HG03354 (cell line): Measurements from ENCODE around the gene ZNF555.

Experiments
- ATAC-seq: cut with Tn5 transposase; IDR thresholded peaks from one replicate; pipeline ENCODE4 v1.9.1; 2021; ENCODE audit warnings: mild to moderate bottlenecking; ENCODE audit not compliant: unreplicated experiment, poor library complexity, severe bottlenecking

The ZNF555 gene

DNA sequence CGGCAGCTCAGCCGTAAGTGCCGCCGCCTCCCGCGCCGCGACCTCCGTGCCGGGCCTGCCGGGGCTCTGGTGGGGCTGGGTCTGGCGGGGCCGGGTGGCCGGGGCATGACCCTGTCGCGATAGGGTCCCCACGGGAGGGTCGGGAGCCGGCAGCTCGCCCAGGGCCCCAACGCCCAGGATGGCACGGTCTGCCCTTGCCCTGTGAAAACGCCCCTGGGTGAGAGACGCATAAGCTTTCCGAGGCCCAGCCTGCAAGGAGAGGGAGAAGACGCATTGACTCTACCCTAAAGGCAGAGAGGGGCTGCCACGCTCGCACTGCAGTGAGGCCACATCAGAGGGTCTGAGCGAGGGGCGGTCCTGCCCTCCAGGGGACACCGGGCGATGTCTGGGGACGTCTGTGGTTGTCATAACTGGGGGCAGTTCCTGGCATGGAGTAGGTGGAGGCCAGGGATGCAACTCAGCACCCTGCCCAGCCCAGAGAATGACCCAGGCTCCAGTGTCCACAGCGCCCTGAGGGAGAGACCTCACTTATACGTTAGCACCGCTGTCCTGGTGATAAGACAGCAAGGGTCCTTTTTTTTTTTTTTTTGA is 21.1 kb upstream of the ZNF555 start:
- no peak for ATAC-seq

DNA sequence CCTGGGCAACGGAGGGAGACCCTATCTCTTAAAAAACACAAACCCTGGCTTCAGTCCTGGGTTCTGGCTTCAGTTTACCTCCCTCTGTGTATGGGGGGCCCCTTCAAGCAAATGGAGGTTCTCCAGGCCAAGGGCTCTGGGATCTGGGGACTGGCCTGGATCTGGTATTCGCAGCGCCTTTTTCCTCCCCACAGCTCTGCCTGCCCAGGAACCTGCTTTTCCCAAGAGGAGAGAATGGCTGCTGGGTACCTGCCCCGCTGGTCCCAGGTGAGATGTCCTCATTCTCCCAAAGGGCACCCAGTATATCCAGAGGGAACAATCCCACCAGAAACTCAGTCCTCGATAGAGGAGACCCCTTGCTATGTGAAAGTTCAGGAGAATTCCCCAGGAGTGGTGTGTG is 18.4 kb upstream of the ZNF555 start:
- ATAC-seq = no peak

DNA sequence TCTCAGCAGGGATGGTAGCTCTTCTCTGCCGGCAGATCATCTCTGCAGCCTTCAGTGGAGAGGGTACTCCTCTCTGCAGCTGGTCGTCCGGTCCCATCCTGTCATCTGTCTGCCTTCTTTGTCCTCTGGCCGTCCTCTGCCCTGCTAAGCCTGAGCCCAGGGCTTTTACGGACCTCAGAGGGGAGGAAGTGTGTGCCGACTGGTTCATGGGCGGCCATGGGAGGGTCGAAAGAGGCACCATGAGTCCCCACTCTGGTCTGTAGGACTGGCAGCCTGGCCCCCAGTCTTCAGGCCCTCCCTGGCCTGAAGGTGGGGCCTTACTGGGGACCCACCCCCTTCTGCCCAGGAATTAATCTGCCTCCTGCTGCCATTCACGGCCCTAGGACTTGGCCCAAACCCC is 17.6 kb upstream of the ZNF555 start:
- ATAC-seq = no peak

DNA sequence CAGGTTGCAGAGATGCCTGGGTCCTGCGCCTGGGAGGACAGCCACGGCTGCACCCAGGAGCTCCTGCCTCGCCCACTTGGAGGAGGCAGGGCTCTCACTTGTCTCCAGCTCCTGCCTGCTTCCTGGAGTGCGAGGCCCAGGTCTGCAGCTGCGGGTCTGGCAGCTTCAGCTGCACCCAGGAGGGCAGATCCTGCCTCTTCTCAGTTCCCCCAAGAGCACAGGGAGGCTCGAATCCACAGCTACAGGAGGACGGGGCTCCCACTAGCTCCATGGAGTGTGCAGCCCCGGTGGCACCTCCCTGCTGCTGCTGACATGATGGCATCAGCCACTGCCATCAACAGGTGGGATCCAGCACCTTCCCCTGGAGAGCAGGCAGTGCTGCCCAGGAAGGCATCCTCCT is 17.1 kb upstream of the ZNF555 start:
- no peak for ATAC-seq

DNA sequence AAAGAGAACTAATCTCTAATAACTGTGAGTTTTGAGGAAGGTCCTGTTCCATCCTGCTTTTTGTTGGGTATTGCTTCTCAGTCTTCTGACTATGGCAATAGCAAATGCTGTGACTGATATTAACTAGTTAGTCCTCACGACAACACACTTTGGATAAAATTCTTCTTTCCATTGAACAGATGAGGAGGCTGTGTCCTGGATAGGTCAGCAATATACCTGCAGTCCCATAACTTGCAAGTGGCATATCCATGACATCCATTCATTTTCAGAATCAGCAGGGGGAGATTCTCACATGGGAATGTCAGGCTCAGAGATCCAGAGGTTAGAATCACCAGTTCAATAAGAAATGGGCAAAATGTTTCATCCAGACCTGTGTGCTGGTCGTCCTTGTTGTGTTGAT is 14.3 kb upstream of the ZNF555 start:
- no peak for ATAC-seq

DNA sequence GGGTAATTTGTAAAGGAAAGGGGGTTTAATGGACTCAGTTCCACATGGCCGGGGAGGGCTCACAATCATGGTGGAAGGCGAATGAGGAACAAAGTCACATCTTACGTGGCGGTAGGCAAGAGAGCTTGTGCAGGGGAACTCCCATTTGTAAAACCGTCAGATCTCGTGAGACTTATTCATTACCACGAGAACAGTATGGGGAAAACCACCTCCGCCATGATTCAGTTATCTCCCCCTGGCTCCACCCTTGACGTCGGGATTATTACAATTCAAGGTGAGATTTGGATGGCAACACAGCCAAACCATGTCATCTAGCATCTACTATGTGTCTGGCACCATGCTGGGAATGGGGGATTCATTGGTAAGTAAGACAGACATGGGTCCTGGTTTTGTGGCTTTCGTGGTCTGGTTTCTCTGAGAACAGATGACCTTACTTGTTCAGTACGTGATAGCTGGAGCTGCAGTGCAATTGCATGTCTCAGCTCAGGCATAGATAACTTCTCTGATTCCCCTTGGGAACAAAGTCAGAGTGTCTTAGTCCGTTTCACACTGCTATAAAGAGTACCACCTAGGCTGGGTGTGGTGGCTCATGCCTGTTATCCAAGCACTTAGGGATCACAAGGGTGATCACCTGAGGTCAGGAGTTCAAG is 13.3 kb upstream of the ZNF555 start:
- no peak for ATAC-seq

DNA sequence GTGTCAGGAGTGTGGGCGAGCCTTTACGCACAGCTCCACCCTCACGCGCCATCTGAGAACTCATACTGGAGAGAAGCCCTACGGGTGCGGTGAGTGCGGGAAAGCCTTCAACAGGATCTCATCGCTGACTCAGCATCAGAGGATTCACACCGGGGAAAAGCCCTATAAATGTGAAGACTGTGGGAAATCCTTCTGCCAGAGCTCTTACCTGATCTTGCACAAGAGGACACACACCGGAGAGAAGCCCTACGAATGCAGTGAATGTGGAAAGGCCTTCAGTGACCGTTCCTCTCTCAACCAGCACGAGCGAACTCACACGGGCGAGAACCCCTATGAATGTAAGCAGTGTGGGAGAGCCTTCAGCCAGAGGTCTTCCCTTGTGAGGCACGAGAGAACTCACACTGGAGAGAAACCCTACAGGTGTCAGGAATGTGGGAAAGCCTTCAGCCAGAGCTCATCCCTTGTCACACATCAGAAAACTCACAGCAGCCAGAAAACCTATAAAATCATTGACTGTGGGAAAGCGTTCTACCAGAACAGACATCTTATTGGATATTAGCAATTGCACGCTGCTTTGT is 6.9 kb upstream of the ZNF555 start:
- ATAC-seq = no peak

DNA sequence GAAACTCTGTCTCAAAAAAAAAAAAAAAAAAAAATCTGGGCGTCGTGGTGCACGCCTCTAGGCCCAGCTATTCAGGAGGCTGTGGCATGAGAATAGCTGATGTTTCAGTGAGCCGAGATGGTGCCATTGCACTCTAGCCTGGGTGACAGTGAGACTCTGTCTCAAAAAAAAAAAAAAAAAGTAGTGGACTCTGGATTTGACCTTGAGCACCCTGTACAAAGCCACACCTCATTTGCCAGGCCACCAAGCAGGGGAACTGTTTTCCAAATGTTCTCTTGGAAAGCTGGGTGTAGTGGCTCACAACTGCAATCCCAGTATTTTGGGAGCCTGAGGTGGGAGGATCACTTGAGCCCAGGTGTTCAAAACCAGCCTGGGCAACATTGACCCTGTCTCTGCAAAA is 3.8 kb upstream of the ZNF555 start:
- no peak for ATAC-seq

DNA sequence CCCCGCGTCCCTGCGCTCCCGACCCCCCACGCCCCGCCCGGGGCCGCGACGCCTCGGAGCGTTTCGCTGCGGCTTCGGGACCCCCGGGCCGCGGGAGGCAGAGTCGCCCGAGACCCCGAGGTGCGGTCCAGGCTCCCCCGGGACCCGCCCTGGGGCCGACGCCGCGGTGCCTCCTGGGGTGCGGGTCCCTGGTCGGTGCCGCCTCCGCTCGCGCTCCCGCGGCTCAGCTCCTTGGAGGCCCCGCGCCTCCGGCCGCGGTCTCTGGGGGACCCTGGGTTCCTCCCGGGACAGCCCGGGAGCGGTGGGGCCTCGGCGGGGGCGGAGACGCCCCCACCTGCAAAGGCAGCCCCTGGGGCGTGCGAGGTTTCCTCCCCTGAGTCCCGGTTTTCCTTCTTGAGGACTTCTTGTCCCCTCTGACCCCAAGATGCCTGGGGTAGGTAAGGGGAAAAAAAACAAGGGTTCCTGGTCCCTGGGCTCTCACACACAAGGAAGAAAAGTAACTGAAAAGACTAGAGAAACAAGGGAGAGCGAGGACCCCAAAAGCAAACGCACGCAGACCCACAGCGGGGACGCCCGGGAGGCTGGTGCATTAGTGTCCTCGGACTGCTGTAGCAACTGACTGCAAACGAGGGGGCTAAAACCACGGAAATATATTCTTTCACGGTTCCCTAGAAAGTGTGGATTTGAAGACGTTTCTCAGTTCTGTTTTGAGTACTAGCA is 740 bp downstream of the ZNF555 start:
- ATAC-seq = no peak

DNA sequence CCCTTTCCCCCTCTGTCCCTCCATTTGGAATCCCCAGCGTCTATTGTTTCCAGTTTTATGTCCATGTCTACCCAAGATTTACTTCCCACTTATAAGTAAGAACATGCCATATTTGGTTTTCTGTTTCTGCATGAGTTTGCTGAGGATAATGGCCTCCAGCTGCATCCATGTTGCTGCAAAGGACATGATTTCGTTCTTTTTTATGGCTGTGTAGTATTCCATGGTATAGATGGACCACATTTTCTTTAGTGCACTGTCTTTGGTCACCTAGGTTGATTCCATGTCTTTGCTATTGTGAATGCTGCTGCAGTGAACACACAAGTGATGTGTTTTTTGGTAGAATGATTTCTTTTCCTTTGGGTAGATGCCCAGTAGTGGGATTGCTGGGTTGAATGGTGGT is 3.8 kb downstream of the ZNF555 start:
- ATAC-seq = no peak

DNA sequence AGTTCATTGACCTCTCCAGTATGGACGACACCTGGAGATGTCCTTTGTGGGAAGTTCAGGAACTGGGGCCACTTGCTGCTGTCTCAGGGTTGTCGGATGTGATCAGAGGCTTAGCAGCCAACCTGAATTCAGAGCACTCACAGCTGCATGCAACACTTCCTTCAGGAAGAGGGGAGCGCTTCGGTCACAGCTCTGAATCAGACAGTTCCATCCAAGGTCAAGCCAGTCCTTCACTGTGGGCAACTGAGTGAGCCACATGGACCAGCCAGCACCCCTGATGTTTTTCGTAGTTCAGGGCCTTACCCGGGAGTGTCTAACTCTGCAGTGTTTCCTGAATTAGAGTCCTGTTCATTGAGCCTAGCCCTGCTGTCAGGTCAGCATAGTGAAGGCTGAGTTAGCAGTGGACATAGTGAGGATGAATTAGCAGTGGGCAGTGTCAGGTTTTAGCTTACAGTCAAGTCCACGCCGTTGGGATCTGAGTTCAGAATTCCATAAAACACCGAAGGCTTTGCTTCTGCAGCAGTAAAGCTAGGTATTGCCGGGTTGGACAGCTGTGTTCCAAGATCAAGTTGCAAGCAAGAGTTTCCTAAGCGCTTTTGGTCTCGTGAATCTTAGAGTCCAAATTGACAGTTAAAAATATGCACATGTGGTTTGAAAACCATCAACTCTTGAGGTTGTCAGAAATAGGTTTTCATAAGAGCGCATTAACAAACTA is 5.1 kb downstream of the ZNF555 start:
- no peak for ATAC-seq

DNA sequence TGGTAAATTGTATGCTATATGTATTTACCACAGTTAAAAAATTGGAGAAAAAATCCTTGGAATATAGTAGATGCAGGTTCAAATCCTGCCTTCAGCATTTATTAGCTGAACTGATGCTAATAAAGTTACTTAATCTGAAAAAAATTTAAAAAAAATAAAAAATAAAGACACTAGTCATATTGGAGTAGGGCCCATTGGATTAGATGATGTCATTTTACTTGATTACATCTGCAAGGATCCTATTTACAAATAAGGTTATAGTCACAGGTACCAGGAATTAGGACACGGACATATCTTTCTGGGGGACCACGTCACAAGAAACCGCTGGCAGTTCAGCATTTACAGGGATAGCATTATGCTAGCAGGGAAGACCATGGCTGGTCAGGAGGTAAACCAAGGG is 6.2 kb downstream of the ZNF555 start:
- ATAC-seq = no peak

DNA sequence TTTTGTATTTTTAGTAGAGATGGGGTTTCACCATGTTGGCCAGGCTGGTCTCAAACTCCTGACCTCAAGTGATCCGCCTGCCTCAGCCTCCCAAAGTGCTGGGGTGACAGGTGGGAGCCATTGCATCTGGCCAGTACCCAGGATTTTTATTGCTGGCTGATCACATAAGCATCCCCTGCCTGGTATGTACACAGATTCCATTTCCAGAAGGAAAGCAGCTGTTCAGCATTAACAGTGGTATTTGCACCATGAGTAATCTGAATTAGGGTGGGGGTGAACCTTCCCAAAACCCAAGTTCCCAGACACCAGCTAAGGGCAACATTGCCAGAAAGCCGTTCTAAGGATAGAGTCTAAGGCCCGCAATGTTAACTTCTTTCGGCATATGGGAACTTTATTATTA is 7.3 kb downstream of the ZNF555 start:
- no peak for ATAC-seq

DNA sequence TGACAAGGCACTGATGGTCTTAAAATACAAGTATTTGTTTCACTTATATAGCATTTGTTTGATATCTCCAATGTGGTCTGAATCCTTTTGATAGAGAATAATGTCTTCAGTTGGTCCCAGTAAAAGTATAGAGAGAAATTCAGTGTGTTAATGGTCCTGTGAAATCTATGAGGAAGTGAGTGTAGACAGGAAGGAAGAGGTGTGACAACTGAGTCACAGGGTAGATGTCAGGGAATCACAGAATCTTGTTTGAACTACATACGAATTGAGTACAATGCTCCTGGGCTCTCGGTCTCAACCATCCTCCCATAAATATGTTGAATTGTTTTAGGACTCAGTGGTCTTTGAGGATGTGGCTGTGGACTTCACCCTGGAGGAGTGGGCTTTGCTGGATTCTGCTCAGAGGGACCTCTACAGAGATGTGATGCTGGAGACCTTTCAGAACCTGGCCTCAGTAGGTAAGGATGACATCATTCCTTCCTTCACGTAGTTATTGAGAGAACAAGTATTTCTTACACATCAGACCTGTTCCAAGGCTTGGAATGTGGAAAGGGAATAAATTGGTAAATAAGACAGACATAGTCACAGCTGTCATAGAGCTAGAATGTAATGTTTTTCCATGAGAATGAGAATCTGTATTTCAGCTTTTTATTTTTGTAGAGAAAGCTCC is 9.1 kb downstream of the ZNF555 start:
- ATAC-seq = no peak

DNA sequence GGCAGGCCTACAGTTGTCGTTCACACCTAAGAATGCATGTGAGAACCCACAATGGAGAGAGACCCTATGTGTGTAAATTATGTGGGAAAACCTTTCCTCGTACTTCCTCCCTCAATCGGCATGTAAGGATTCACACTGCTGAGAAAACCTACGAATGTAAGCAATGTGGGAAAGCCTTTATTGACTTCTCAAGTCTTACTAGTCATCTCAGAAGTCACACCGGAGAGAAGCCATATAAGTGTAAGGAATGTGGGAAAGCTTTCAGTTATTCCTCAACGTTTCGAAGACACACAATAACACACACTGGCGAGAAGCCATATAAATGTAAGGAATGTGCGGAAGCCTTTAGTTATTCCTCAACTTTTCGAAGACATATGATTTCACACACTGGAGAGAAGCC is 11.3 kb downstream of the ZNF555 start:
- no peak for ATAC-seq

DNA sequence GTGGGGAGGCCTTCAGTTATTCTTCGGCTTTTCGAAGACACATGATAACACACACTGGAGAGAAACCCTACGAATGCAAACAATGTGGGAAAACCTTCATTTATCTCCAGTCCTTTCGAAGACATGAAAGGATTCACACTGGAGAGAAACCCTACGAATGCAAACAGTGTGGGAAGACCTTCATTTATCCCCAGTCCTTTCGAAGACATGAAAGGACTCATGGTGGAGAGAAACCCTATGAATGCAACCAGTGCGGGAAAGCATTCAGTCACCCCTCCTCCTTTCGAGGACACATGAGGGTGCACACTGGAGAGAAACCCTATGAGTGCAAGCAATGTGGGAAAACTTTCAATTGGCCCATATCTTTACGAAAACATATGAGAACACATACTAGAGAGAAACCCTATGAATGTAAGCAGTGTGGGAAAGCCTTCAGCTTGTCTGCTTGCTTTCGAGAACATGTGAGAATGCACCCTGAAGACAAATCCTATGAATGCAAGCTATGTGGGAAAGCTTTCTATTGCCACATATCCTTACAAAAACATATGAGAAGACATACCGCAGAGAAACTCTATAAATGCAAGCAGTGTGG is 11.8 kb downstream of the ZNF555 start:
- ATAC-seq = no peak

DNA sequence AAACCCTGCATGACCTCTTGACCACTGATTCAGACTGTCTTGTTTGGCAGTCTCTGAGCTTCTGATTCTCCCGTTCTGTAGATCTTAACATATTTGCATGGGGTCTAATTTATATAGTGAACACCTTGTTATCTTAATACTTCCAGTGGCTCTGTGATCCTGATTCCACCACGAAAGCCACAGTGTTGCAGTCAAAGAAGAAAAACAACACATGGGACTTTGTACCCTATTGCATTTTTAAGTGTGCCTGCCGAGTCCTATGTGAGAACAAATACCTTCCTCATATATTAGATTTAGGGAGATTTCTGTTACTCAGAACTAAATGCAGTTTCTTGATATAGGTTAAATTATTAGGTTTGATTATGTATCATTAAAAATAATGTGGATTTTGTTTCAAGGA is 13.6 kb downstream of the ZNF555 start:
- no peak for ATAC-seq

DNA sequence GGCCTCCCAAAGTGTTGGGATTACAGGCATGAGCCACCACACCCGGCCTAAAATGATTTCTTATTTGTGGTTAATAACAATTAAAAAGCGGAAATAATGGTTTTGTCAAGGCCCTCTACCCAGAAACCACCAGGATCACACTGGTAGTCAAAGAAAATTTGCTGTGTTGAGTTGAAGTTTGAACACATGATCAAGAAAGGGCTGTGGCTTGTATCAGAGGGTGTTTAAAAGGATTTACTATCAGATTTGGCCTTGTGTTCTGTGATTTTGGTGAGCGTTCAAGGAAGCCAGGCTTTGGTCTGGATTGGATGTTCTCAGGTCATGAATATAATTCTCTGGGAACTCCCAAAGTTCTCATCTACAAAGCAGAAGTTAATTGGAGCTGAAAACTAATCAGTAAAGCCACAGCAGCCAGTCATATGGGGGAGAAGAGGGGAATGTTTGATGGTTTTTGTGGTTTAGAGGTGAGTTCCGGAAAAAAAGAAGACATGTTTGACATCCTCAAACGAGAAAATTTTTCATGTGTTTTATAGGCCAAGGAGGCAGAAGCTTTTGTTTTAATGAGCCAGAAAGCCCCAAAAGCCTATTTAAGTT is 15.3 kb downstream of the ZNF555 start:
- no peak for ATAC-seq

DNA sequence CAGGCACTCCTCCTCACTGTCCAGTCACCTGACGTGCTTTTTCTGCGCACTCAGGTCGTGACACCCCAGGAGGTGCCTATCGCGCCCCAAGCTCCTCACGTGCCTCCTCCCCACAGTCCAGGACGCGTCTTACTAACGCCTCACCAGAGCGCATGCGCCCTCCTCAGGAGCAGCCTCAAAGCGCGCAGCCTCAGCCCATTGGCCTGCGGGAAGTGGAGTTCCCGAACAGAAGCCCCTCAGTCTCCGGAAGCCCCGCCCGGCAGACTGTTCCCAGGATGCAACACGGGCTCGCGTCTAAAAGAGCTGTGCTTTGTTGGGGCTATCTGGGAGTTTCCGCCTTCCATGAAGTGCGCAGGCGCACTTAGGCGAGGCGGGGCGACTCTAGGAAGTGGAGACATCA is 17.6 kb downstream of the ZNF555 start:
- no peak for ATAC-seq
